ENCODE results near the gene SPIN1. TPM values are rescaled to one million over a fixed set of nuclear protein-coding genes. Genes with fewer than 3 reads are reported as not detected.

Gene SPIN1
- total and polyA plus RNA-seq, 2 of the 8 experiments (the other 6 are each of a cell fraction or from before 2014, with no cell fraction given) = 69.9 to 139 TPM

DNA sequence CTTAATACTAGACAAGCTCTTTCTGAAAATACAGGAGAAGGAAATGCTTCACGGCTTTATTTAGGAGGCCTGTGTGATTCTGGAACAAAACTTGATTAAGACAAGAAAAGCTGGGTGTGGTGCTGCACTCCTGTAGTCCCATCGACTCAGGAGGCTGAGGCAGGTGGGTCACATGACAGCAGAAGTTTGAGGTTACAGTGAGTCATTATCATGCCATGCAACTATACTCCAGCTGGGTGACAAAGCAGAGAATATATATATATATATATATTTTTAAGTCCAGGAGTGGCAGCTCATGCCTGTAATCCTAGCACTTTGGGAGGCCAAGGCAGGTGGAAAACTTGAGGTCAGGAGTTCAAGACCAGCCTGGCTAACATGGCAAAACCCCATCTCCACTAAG is 33.1 kb upstream of the SPIN1 start:
- H4K91ac ChIP-seq (replicated peaks; ENCODE audit: insufficient read length, low read length) = no peak overlapping the region
- H3K79me1 ChIP-seq (ENCODE audit: low read depth, low read length) = no peaks in the 10 kb centered on the region
- H3K79me2 ChIP-seq (ENCODE audit: control insufficient read depth in 1 of 2, insufficient read depth in 2 of 2, low read length in 2 of 2) = no peaks in the 10 kb centered on the region
- H2BK120ac ChIP-seq (replicated peaks; ENCODE audit: low read depth, low read length) = no peak overlapping the region
- H3K56ac ChIP-seq (replicated peaks; ENCODE audit: insufficient read length, low read depth, low read length) = no peak overlapping the region
- no peak overlapping the region for H2BK12ac ChIP-seq (ENCODE audit: low read depth, low read length)
- DNase-seq (ENCODE audit: low read depth in 1 of 2, low spot score in 2 of 2) (no peak), FAIRE-seq (no peak)
- no peak overlapping the region for H2BK15ac ChIP-seq (ENCODE audit: low read length)
- CTCF ChIA-PET (ENCODE audit: partially characterized antibody) = interaction anchor here (0.6 to 1.7 kb wide), 4 partner anchors 9 to 349 kb away, joined by 3 to 4 read pairs (median 4); no protein-coding TSS in a partner anchor
- POLR2A ChIA-PET (ENCODE audit: partially characterized antibody) = no interaction called here
- no peak overlapping the region for H3K4me2 ChIP-seq (ENCODE audit: insufficient read depth in 1 of 2, low read depth in 2 of 2, low read length in 2 of 2)
- no peak overlapping the region for H3K4ac ChIP-seq (replicated peaks; ENCODE audit: insufficient read length, low read depth, low read length)
- H2BK5ac ChIP-seq (ENCODE audit: low read depth, low read length) = no peak overlapping the region
- H4K20me1 ChIP-seq (replicated peaks in 1 of 2; ENCODE audit: control insufficient read depth in 1 of 2, insufficient read depth in 2 of 2, low read length in 2 of 2) = no peaks in the 10 kb centered on the region
- H3K14ac ChIP-seq (ENCODE audit: insufficient read length) = no peak overlapping the region
- H4K8ac ChIP-seq (ENCODE audit: extremely low read depth, insufficient read depth, low read length) = no peak overlapping the region
- H3K27ac ChIP-seq (ENCODE audit: low read depth, low read length) = no peak overlapping the region
- no peak overlapping the region for H2BK20ac ChIP-seq (ENCODE audit: low read length)
- 89% methylated on average over 2 of the region's 2 CpGs; no CpG with 5 or more reads in 1 of the 2 experiments for WGBS, 2 experiments (ENCODE audit: extremely low coverage in 1 of 2, insufficient coverage in 1 of 2, insufficient read length in 1 of 2, insufficient replicate concordance in 2 of 2, low coverage in 1 of 2, low lambda C conversion rate in 2 of 2, missing lambda C conversion rate in 1 of 2)
- H3K23me2 ChIP-seq (ENCODE audit: low read depth, low read length) = no peaks in the 10 kb centered on the region
- H3K36me3 ChIP-seq (ENCODE audit: control insufficient read depth in 2 of 4, insufficient read depth in 4 of 4, low read length in 3 of 4) = no peaks in the 10 kb centered on the region
- H2AK5ac ChIP-seq (ENCODE audit: low read depth, low read length) = no peak overlapping the region
- H3K27me3 ChIP-seq (replicated peaks in 1 of 4; ENCODE audit: control insufficient read depth in 3 of 4, extremely low read depth in 1 of 4, insufficient read depth in 3 of 4, low read length in 3 of 4) = no peaks in the 10 kb centered on the region
- H3K18ac ChIP-seq (ENCODE audit: extremely low read depth, low read length) = no peak overlapping the region
- no peak overlapping the region for H2AFZ ChIP-seq (ENCODE audit: low read length)
- H3K9ac ChIP-seq (replicated peaks in 1 of 4; ENCODE audit: extremely low read depth in 1 of 4, low read depth in 3 of 4, low read length in 3 of 4) = no peak overlapping the region
- TF ChIP-seq, protein P1, sequence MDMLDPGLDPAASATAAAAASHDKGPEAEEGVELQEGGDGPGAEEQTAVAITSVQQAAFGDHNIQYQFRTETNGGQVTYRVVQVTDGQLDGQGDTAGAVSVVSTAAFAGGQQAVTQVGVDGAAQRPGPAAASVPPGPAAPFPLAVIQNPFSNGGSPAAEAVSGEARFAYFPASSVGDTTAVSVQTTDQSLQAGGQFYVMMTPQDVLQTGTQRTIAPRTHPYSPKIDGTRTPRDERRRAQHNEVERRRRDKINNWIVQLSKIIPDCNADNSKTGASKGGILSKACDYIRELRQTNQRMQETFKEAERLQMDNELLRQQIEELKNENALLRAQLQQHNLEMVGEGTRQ (IDR thresholded peaks at IDR 0.05; ENCODE audit: low read length) = no peak
- no peak for TF ChIP-seq POU5F1 (IDR thresholded peaks at IDR 0.05; ENCODE audit: low read depth, low read length)
- no peak for TF ChIP-seq SP2 (IDR thresholded peaks at IDR 0.05; ENCODE audit: low read length)
- TF ChIP-seq GTF2F1 (IDR thresholded peaks at IDR 0.05; ENCODE audit: borderline replicate concordance, low read depth, low read length) = no peak
- no peak for TF ChIP-seq SIRT6 (IDR thresholded peaks at IDR 0.05; ENCODE audit: low read length)
- no peak for TF ChIP-seq ASH2L (IDR thresholded peaks at IDR 0.05; ENCODE audit: low read length)
- no peak for TF ChIP-seq ZNF274 (IDR thresholded peaks at IDR 0.05; ENCODE audit: borderline replicate concordance, extremely low read depth, low read length)
- no peak for TF ChIP-seq BCL11A (IDR thresholded peaks at IDR 0.05; ENCODE audit: low read depth in 2 of 2, low read length in 2 of 2)
- no peak for TF ChIP-seq EGR1 (IDR thresholded peaks at IDR 0.05; ENCODE audit: borderline replicate concordance, low read depth, low read length)
- no peak for TF ChIP-seq PHF8 (conservative IDR thresholded peaks at IDR 0.05; ENCODE audit: low read depth, low read length)
- TF ChIP-seq TAF7 (optimal IDR thresholded peaks at IDR 0.05; ENCODE audit: borderline replicate concordance, low read depth, low read length) = no peak
- TF ChIP-seq, protein P2, sequence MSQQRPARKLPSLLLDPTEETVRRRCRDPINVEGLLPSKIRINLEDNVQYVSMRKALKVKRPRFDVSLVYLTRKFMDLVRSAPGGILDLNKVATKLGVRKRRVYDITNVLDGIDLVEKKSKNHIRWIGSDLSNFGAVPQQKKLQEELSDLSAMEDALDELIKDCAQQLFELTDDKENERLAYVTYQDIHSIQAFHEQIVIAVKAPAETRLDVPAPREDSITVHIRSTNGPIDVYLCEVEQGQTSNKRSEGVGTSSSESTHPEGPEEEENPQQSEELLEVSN (IDR thresholded peaks at IDR 0.05) = no peak
- no peak for TF ChIP-seq BRCA1 (IDR thresholded peaks at IDR 0.05; ENCODE audit: low read depth, low read length)
- H3K23ac ChIP-seq (ENCODE audit: insufficient read length) = no peak overlapping the region
- no peak overlapping the region for H3K4me3 ChIP-seq (ENCODE audit: extremely low read depth in 1 of 4, insufficient read depth in 2 of 4, low read depth in 3 of 4, low read length in 4 of 4)
- H3K9me3 ChIP-seq (ENCODE audit: insufficient read depth in 2 of 2, low read depth in 1 of 2, low read length in 1 of 2) = no peaks in the 10 kb centered on the region; a peak in 1 of 4 replicates
- no peak overlapping the region for H4K5ac ChIP-seq (ENCODE audit: insufficient read length, low read depth, low read length)
- no peaks in the 10 kb centered on the region for H3K4me1 ChIP-seq (replicated peaks in 1 of 4; ENCODE audit: control insufficient read depth in 3 of 4, insufficient read depth in 4 of 4, low read length in 3 of 4)
